ENCODE measurements around the gene IL1R2.

IL1R2 gene

DNA sequence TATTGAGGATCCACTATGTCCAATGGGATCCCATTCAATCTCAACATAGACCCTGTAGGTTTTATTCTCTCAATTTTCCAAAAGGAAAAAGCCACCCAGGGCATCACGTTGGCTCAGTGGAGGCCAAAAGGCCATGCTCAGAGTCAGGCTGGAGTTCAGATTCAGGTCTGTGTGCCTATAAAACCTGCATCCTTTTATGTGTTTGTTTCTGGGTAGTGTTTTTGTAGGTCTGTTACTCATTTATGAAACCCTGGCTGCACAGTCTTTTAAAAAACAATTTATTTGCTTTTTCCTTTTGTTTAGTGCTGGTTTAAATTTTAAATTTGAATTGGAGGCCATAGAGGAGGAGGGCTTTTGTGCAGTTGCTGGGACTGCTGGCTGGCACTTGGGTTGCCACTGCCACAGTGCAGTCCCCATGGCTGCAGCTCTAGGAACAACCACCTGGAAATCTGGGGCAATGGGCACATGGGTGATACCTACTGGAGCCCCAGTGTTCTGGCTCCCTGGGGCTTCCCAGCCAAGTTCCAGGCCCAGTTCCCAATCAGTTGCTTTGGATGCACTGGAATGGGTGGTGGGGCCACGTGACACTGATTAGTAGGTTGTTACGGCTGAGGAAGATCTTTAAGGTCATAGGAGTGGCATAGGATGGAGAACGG, 31.3 kb downstream of the IL1R2 start:
- no peak for DNase-seq (ENCODE audit: low spot score)

- no peak for DNase-seq (ENCODE audit: low spot score)
These were observed 32.6 kb downstream of the IL1R2 start for GRCh38 chr2:102024410-102024809.

GRCh38 chr2:102025016-102025501, 33.3 kb downstream of the IL1R2 start:
- DNase-seq (ENCODE audit: low spot score): no peak

DNA sequence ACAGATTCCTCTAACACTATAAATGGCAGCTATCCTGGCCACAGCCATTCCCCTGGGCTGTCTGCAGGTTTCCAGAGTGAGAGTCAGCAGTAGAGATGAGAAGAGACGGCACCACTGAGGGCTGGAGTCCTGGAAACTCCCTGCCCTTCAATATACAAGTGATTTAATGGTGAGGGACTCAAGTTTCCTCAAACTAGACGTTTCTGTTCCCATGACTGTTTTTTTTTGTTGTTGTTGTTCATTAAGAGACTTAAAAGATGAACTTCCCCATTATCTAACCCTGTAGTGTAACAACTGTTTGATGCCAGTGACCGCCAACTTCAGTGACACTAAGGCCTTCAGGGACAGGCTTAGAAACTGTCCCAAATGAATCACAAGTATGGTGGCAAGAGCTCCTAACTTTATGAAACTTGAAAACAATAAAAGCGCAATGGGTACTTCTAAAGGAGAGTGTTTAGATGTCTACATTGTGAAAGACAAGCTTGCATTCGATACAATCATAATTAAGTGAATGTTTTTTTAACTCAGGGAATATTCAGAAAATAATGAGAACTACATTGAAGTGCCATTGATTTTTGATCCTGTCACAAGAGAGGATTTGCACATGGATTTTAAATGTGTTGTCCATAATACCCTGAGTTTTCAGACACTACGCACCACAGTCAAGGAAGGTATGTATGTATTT, 34.0 kb downstream of the IL1R2 start:
- no peak for DNase-seq (ENCODE audit: low spot score)

DNA sequence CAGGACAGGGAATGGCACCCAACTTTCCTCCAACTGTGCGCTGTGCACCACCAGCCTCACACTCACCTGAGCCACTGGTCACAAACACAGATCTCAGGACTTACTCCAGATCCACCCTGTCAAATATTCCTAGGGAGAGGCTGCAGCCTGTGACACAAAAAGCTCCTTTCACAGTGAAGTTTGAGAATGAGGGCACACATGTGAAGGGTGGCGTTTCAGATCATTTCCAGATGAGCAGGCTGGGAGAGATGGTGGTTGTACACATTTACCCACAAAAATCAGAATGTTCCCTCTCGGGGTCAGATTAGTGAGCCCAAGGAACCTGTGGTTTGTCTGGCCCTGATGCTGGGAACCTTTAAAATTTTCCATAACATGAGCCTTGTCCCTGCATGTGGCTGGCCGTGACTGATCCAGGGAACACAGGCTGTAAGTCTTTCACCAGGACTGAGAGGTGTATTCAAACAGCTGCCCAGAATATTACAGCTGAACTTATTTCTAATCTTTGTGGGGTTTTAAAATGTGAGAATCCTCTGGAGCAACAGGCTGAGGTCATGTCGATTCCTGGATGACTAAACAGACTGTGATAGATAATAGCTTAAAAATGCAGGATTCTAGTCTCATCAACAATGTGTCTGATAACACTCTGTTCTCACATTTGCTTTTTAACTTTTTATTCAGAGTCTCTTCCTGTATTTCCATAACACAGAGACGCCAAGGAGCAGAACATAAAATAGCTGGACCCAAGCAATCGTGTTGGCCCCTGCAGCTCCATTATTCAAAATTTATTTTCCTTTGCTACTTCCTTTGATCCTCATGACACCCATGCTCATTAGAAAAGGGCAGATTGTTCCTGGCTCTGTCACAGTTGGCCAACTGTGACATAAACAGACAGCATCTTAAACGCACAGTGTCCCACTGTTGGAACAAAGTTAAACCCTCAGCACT, 35.5 kb downstream of the IL1R2 start:
- no peak for DNase-seq (ENCODE audit: low spot score)

GRCh38 chr2:102028470-102028869, 36.7 kb downstream of the IL1R2 start:
- no peak for DNase-seq (ENCODE audit: low spot score)

GRCh38 chr2:102029405-102029804, 37.6 kb downstream of the IL1R2 start:
- no peak for DNase-seq (ENCODE audit: low spot score)

DNA sequence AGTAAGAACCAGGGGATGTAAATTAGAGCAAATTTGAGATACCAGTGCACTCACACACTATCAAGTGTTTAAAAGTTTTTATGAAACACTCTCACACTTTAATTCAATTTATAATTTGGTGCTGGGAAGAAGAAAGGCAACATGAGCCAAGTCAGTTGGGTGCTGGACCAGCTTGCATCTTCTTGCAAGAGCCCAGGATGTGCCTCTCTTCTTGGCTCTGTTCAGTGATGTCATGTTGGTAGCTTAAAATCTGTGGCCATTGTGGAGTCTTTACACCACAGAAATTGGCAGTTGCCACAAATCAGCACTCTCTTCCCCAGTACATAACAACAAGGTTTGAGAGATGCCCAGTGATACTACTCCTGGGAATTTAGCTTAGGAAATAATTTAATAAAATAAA, 38.2 kb downstream of the IL1R2 start:
- no peak for DNase-seq (ENCODE audit: low spot score)

DNA sequence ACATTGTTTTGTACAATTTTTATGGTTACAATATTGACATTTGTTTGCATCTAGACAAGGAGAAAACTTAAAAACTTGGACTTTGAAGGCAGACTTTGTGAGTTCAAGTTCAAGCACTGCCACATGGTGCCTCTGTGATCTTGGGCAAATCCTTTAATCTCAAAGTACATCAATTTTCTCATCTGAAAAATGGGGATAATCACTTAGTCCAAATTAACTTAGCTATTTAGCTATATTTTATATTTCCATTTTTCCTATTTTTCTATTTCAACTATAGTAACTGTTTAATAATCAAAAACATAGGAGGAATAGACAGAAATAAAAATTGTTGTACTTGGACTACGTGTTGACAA, 38.7 kb downstream of the IL1R2 start:
- DNase-seq (ENCODE audit: low spot score): no peak

GRCh38 chr2:102030855-102031527, 39.2 kb downstream of the IL1R2 start:
- DNase-seq (ENCODE audit: low spot score): no peak

DNA sequence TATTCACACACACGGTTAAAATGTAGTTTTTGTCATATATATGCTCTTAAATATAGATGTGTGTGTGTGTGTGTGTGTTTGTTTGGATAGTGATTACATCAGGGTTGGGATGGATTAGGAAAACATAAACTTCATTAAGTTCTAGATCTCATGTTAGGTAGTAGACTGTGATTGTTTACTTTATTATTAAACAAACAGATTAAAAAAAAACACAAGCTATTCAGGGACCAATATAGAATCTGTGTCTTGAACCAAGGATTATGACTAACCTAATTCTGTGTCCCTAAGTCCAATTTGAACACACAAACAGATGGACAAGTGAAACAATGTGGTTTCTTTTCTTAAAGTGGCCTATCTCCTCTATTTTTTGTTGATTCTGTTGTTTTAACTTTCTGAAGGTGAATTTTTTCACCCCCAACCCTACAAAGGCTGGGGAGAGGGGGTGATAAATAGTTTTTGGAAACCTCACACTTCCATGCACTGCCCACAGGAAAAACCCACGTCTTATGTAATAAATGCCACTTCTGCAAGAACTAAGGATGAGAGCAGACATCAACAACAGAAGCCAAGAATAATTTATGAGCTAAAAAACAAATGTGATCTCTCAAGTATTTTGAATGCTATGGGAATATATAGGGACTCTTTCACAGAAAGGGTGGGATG, 40.7 kb downstream of the IL1R2 start:
- no peak for DNase-seq (ENCODE audit: low spot score)

DNA sequence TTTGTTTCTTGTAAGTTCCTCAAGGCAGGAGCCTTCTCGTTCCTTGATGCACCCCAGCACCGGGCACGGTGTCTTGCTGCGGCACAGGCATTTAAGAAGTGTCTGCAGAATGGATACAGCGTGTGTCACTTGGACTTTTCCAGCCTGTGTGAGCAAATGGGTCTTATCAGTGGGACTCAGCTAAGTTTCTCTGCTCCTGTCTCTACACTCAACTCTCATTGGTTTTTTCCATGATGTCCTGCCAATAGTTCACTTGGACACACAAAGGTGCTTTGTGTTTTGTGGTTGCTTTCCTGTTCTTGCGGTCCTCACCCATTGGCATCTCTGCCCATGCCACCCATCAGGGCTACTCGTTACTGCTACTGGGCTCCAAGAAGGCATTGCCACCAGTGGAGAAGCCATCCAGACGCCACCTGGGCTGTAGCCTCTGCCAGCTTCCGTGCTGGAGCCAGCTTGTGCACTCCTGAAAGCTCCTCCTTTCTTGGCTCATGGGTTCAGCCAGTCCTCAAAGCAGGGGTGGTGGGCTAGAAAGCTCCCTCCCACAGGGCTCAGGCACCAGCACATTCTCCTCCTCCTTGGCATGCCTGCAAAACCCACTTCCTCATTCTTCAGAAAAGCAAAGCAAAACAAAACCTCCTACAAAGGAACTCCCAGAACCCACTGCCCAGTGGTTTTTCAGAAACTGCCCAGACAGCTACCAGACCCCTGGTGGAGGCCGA, 41.4 kb downstream of the IL1R2 start:
- peak; percentile 9 for DNase-seq (ENCODE audit: low spot score)

DNA sequence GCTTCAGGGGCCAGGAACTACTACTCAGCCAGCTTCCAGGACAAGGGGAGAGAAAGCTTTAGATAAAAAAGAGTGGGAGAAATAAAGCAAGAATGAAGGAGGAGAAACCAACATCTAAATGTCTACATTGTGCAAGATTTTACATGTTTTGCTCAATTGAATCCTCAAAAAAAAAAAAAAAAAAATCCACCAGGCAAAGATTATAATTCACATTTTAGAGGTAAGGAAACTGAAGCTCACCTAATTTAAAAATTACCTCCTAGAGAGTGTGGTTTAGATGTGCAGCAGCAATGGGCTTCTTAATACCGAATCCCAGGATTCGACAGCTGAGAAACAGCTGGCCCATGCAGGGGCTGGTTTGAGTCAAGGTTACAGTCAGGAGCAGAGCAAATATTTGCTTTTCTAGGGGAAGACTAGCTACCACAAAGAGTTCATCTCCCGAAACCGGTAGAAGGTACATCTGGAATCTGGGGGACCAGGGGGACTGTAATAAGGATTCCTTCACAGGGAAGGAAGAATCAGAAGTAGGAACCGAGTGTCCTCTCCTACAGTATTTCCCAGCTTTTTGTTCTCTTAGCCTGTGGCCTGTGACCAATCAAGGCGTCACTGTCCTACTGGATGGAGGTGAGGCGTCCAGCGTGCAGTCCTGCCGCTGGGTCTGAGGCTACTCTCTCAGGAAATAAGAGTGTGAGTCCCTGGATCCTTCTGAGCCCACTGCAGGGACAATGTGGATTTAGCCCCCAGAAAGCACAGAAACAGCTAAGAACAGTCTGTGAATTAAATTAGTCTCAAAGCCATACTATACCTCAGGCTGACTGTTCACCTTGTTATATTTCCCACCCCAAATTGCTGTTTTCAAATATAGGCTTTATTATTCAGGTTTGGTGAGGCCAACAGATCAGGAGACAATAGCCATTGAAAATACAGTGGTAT, 42.3 kb downstream of the IL1R2 start:
- DNase-seq (ENCODE audit: low spot score): no peak

DNA sequence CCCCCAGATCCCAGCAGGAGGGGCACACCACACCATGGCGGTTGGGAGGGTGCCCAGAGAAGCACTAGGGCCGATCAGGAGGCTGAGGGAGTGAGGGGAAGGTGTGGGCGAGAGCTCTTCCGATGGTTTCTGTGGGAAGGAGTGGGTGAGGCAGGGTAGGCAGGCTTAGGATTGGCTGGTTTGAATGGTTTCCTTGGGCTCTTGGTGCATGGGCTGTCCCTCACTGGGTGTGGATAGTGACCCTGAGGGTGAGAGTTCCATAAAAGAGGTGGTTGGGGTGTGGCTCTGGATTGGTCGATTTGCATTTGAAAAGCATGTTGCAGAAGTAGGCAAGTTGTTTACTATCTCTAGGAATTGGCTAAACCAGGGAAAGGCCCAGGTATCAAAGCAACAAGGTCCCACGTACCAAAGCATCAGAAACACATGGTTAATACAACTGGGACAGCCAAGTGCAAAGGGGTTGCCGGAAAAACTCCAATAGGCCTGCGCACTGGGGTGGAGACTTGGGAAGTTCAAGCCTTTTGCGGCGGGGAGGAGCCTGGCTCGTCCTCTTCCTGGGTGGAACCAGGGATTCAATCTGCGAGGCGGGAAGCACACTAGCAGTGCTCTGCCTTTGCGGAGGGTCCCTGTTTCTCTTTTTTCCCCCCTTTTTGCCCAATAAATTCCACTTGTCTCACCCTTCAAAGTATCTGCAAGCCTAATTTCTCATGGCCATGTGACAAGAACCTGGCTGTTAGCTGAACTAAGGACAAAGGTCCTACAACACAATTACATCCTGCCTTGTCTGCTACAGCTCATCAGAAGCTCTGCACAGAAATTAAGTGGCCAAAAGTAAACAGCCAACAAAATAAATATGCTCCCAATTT, 43.2 kb downstream of the IL1R2 start:
- DNase-seq (ENCODE audit: low spot score): no peak

DNA sequence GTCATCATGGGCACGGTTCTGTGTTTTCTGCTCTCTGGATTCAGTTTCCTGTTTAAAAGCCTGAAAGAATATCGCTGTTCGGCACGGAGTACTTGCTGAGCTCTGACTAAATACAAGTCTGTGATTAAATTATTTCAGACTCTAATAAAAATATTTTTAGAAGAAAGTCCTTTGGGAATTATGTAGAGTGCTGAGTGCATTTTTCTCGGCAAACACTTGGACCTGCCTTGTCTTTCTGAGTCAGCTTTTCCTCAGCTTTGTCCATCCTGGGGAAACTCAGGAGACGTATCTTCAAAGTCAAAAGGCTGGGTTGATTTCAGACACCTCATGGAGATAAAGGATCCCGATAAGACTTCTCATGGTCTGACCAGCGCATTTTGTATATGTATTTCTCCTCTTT, 45.9 kb downstream of the IL1R2 start:
- no peak for DNase-seq (ENCODE audit: low spot score)

GRCh38 chr2:102040229-102040628, 48.5 kb downstream of the IL1R2 start:
- DNase-seq (ENCODE audit: low spot score): no peak

DNA sequence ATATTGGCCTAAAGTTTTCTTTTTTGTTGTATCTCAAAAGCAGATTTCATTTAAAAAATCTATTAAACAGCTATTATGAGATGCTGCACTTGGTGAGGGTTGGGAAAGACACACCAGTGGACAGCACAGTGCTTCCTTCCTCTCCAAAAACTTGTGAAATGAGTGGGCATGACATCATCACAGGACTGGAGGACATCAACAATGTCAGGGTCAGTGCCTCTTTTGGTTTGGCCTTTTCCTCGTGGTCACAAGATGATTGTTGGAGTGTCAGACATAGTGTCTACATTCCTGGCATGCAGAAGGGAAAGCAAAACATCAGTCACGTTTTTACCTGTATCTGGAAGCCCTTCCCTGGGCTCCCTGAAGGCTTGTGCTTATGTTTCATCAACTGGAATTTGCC, 49.6 kb downstream of the IL1R2 start:
- no peak for DNase-seq (ENCODE audit: low spot score)

DNA sequence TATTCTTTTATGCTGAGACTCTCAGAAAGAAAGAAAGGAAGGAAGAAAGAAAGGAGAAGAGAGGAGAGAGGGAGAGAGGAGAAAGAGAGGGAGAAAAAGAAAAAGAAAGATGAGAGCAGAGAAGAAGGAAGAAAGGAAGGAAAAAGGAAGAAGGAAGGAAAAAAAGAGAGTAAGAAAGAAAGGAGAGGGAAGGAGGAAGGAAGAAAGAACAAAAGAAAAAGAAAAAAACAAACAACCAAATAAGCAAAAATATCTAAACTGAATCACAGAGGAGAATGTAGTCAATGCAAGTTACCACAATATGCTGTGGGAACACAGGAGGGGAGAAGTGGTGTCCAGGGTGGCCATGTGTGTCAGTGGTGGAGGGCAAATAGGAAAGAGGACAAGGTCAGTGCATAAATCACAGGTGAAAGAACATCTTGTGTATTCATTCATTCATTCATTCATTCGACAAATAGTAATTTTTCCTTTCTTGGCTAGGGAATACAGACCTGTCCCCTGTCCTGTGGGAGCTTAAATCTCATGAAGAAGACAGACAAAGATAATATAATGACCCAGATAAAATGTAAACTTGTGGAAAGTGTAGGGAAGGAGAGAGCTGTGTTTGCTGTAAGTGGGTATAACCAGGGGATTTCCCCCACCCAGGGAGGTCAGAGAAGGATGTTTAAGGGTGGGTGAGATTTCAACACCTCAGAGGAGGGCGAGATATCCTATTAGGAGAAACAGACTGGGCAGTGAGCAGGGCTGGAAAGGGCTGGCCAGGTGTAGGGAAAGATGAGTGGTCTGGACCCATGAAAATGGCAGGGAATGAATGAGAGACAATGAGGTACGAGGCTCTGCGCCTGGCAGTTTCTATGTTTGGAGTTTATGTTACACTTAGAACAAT, 50.7 kb downstream of the IL1R2 start:
- DNase-seq (ENCODE audit: low spot score): no peak
